ENCODE results near the gene MUC6.
"Not testable (repeated sequence)": the region's sequence is repeated elsewhere in the genome, so short reads cannot be mapped to it uniquely, and the experiment has no call there.

The MUC6 gene

DNA sequence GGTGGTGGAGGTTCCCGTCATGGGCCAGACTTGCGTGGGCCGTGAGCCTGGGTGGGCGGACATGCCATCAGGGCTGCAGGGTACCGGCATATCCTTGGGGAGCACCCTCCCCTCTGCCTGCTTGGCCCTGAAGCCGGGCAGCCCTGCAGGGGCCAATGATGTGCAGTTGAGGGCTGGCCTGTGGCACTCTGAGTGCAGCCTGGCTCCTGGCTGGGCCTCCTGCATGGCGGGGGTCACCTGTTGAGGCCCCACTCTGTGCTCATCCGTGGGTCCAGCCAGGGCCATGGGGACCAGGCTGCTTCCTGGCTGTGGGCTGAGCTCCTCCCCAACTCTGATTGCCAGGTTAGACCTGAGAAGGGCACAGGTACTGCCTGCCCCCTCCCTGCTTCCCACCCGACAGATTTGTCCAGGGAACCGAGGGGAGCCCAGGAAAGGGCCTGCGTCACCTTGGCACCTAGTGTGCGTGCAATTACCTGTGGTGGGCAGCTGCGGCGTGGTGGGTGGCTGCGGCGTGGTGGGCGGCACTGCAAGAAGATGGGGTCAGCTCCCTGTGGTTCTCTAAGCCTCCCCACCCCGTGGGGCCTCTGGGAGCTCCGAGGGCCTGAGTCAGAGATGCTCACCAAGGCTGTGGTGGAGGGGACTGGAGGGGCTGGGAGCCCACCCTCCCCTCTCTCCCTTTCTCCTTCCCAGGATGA is 16.2 kb downstream of the MUC6 start:
- TF ChIP-seq CTCF (conservative IDR thresholded peaks at IDR 0.05; ENCODE audit: low read depth, low read length), result no peak

GRCh38 chr11:1019321-1019910 is 17.1 kb downstream of the MUC6 start:
- TF ChIP-seq CTCF (conservative IDR thresholded peaks at IDR 0.05; ENCODE audit: low read depth, low read length), result no peak
- Histone ChIP-seq H3K4me1 (ENCODE audit: low read depth, poor library complexity, severe bottlenecking) (no peaks in the 10 kb centered on the region), H3K27me3 (ENCODE audit: insufficient read depth, low read depth) (0 out of 2 replicates have a peak, but pooled peaks cover 3% of the 10 kb centered on the region), H3K4me3 (IDR thresholded peaks at IDR 0.05; ENCODE audit: insufficient read depth, low read depth, low read length) (no peak overlapping the region), H3K79me2 (ENCODE audit: insufficient read depth, low read depth) (no peaks in the 10 kb centered on the region), H4K20me1 (ENCODE audit: insufficient read depth) (no peaks in the 10 kb centered on the region), H2AFZ (ENCODE audit: low read depth) (no peak overlapping the region), H3K9ac (no peak overlapping the region), H3K27ac (no peak overlapping the region), H3K4me2 (no peak overlapping the region), H3K36me3 (ENCODE audit: insufficient read depth) (no peaks in the 10 kb centered on the region)

More for the DNA sequence above, 16.2 kb downstream of the MUC6 start:
- Histone ChIP-seq H3K4me3 (IDR thresholded peaks at IDR 0.05; ENCODE audit: insufficient read depth, low read depth, low read length) (no peak overlapping the region), H2AFZ (ENCODE audit: low read depth) (no peak overlapping the region), H3K27ac (no peak overlapping the region), H3K36me3 (ENCODE audit: insufficient read depth) (no peaks in the 10 kb centered on the region), H3K4me2 (no peak overlapping the region), H3K27me3 (ENCODE audit: insufficient read depth, low read depth) (0 out of 2 replicates have a peak, but pooled peaks cover 3% of the 10 kb centered on the region), H3K9ac (no peak overlapping the region), H3K79me2 (ENCODE audit: insufficient read depth, low read depth) (no peaks in the 10 kb centered on the region), H3K4me1 (ENCODE audit: low read depth, poor library complexity, severe bottlenecking) (no peaks in the 10 kb centered on the region), H4K20me1 (ENCODE audit: insufficient read depth) (no peaks in the 10 kb centered on the region)

GRCh38 chr11:1018091-1018490 is 18.4 kb downstream of the MUC6 start:
- no peak overlapping the region for H3K27ac ChIP-seq
- no peaks in the 10 kb centered on the region for H3K36me3 ChIP-seq (ENCODE audit: insufficient read depth)
- no peak overlapping the region for H3K4me3 ChIP-seq (IDR thresholded peaks at IDR 0.05; ENCODE audit: insufficient read depth, low read depth, low read length)
- H3K27me3 ChIP-seq (ENCODE audit: insufficient read depth, low read depth), result 0 out of 2 replicates have a peak, but pooled peaks cover 3% of the 10 kb centered on the region
- no peaks in the 10 kb centered on the region for H4K20me1 ChIP-seq (ENCODE audit: insufficient read depth)
- no peak overlapping the region for H3K9ac ChIP-seq
- H2AFZ ChIP-seq (ENCODE audit: low read depth), result no peak overlapping the region
- TF ChIP-seq CTCF (conservative IDR thresholded peaks at IDR 0.05; ENCODE audit: low read depth, low read length), result no peak
- no peak overlapping the region for H3K4me2 ChIP-seq
- no peaks in the 10 kb centered on the region for H3K4me1 ChIP-seq (ENCODE audit: low read depth, poor library complexity, severe bottlenecking)
- H3K79me2 ChIP-seq (ENCODE audit: insufficient read depth, low read depth), result no peaks in the 10 kb centered on the region

GRCh38 chr11:1017269-1018005 is 19.1 kb downstream of the MUC6 start:
- Histone ChIP-seq H3K27ac (no peak overlapping the region), H3K4me1 (ENCODE audit: low read depth, poor library complexity, severe bottlenecking) (no peaks in the 10 kb centered on the region), H3K4me2 (no peak overlapping the region), H3K79me2 (ENCODE audit: insufficient read depth, low read depth) (no peaks in the 10 kb centered on the region), H3K36me3 (ENCODE audit: insufficient read depth) (no peaks in the 10 kb centered on the region), H3K9ac (no peak overlapping the region), H4K20me1 (ENCODE audit: insufficient read depth) (no peaks in the 10 kb centered on the region), H2AFZ (ENCODE audit: low read depth) (no peak overlapping the region), H3K27me3 (ENCODE audit: insufficient read depth, low read depth) (0 out of 2 replicates have a peak, but pooled peaks cover 3% of the 10 kb centered on the region), H3K4me3 (IDR thresholded peaks at IDR 0.05; ENCODE audit: insufficient read depth, low read depth, low read length) (no peak overlapping the region)
- no peak for TF ChIP-seq CTCF (conservative IDR thresholded peaks at IDR 0.05; ENCODE audit: low read depth, low read length)

GRCh38 chr11:1016610-1017126 is 19.9 kb downstream of the MUC6 start:
- H3K79me2 ChIP-seq (ENCODE audit: insufficient read depth, low read depth); H3K9ac ChIP-seq; H3K4me3 ChIP-seq (IDR thresholded peaks at IDR 0.05; ENCODE audit: insufficient read depth, low read depth, low read length); H3K27me3 ChIP-seq (ENCODE audit: insufficient read depth, low read depth); H3K4me1 ChIP-seq (ENCODE audit: low read depth, poor library complexity, severe bottlenecking); H3K36me3 ChIP-seq (ENCODE audit: insufficient read depth); H3K4me2 ChIP-seq; H4K20me1 ChIP-seq (ENCODE audit: insufficient read depth); H2AFZ ChIP-seq (ENCODE audit: low read depth); H3K27ac ChIP-seq: not testable (repeated sequence)
